GM19328 (cell line): ENCODE data around the gene DCAF15.

Source experiments
- ATAC-seq: cut with Tn5 transposase; IDR thresholded peaks from one replicate; pipeline ENCODE4 v1.9.1; 2021; ENCODE audit warnings: mild to moderate bottlenecking, moderate library complexity; ENCODE audit not compliant: unreplicated experiment

DCAF15 gene

DNA sequence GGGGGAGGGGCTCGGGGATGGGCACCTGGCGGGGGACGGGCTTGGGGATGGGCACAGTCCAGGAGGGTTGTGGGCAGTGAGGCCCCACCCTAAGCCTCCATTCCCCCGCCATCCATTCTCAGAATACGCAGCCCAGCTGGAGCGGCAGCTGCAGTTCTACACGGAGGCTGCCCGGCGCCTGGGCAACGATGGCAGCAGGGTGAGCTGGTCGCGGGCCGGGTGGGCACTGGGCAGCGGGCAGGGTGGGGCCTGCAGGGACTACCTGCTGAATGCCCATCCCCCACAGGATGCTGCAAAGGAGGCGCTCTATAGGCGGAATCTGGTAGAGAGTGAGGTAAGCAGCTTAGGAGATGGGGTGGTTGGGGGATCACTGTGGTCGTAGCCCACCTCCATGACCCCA, 22.4 kb upstream of the DCAF15 start:
- ATAC-seq, result no peak

- ATAC-seq, result no peak
Observed at GRCh38 chr19:13930402-13930801, 21.9 kb upstream of the DCAF15 start.

- ATAC-seq, result no peak
Observed at GRCh38 chr19:13931391-13932148, 20.7 kb upstream of the DCAF15 start.

DNA sequence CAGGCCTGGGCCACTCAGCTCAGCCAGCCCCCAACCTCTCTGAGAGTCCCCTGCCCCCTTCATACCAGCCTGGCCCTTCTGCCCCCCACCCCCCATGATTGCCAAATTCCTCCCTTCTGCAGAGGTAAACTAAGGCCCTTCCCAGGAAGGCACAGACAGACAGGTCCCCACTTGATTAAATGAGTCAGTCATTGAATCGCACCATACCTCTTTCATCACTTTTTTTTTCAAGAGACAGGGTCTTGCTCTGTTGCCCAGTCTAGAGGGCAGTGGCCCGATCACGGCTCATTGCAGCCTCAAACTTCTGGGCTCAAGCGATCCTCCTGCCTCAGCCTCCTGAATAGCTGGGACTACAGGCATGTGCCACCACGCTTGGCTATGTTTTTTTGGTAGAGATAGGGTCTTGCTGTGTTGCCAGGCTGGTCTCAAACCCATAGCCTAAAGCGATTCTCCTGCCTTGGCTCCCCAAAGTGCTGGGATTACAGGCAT, 20.1 kb upstream of the DCAF15 start:
- no peak for ATAC-seq

- ATAC-seq, result no peak
Observed at GRCh38 chr19:13932911-13933393, 19.4 kb upstream of the DCAF15 start.

GRCh38 chr19:13934785-13935109, 17.6 kb upstream of the DCAF15 start:
- ATAC-seq, result no peak

- ATAC-seq, result no peak
Observed at GRCh38 chr19:13935765-13936510, 16.4 kb upstream of the DCAF15 start.

GRCh38 chr19:13937479-13938300, 14.6 kb upstream of the DCAF15 start:
- ATAC-seq, result no peak

DNA sequence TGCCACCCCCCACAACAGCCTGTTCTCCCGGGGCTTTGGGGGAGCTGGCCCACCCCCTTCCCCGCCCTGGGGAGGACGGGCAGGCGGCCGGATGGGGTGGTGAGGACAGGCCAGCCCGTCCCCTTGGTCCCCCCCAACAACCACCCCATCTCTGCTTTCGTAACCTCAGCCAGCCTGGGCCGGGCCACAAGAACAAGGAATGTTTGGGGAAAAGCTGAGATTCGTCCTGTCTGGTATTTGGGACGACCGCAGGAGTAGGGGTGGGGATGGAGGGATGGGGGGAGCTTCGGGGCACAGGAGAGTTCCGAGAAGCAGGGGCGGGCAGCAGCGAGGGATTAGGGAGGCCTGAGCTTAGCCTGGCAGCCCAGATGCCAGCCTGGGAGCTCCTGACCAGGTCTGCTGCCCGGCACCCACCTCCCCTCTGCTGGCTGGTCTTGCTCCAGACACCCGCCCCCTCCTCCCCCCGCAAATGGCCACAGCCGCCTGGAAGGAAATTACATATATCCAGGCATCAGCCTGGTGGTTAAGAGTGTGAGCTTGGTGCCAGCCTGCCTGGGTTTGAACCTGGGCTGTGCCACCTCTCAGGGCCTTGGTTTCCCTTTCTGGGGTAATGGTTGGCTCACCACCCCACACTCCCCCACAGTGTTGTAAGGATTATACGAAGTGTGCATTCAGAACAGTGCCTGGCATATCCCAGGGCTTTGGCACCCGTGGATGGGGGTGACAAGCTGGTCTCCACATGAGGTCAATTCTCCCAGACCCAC, 13.8 kb upstream of the DCAF15 start, which contains the start of gene PODNL1:
TSS of gene PODNL1 (minus strand) at position 117 of the 764 bp plus-strand sequence. CDS start 236 bp downstream, outside the sequence.
- no peak for ATAC-seq

GRCh38 chr19:13942023-13942684, 10.2 kb upstream of the DCAF15 start:
- ATAC-seq, result no peak

GRCh38 chr19:13946414-13946813, 5.9 kb upstream of the DCAF15 start:
- no peak for ATAC-seq

- no peak for ATAC-seq
Observed at GRCh38 chr19:13951043-13951442, 1.3 kb upstream of the DCAF15 start.

GRCh38 chr19:13951799-13952153, 533 bp upstream of the DCAF15 start:
- ATAC-seq, result no peak

- ATAC-seq, result no peak
Observed at GRCh38 chr19:13952931-13953531, 722 bp downstream of the DCAF15 start.

GRCh38 chr19:13954185-13954584, 1.9 kb downstream of the DCAF15 start:
- ATAC-seq, result no peak

GRCh38 chr19:13955662-13956364, 3.5 kb downstream of the DCAF15 start:
- ATAC-seq, result no peak

GRCh38 chr19:13956365-13956744, 4.0 kb downstream of the DCAF15 start:
- ATAC-seq, result no peak

GRCh38 chr19:13957051-13957450, 4.7 kb downstream of the DCAF15 start:
- ATAC-seq, result no peak

DNA sequence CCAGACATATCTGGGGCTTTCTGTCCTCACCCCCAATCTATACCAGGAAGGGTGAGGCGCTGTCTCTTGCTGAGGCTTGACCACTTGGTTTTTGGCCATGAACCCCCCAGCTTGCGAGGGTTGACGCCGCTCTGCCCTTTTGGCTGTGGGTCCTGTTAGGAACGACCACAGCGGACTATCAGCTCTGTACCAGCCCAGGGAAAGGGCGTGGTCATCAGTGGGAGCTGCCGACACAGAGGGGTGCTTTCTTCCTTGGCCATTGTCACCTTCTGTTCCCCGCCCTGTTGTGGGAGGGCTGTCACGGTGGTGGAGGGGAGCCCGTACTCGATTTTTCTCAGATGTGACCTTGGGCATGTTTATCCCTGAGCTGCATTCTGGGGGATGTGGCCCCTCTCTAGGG, 5.7 kb downstream of the DCAF15 start:
- ATAC-seq, result no peak
